Erythroblast (primary cell): Measurements from ENCODE around the gene C16orf92.

ENCODE experiments used
- GATA1 ChIP-seq: IDR thresholded peaks from 2 replicates; pipeline ENCODE4 v1.6.1; 2011; ENCODE audit warnings: low read depth, mild to moderate bottlenecking, control low read depth, low read length, moderate library complexity
- POLR2A ChIP-seq: IDR thresholded peaks from 2 replicates; pipeline ENCODE4 v1.6.1; 2011; ENCODE audit warnings: mild to moderate bottlenecking, low read length

GRCh38 chr16:30068750-30069610 is 46.0 kb downstream of the C16orf92 start:
- no peak for TF ChIP-seq POLR2A
- TF ChIP-seq GATA1, result no peak
